K562 (cell line): ENCODE data around the gene PDZD8. TPM values are rescaled to one million over a fixed set of nuclear protein-coding genes. Genes with fewer than 3 reads are reported as not detected.

Source experiments
- CBFA2T2 ChIP-seq: fragments of 450-650 bp; conservative IDR thresholded peaks from 2 replicates; pipeline ENCODE4 v1.6.1; 2017; ENCODE audit warnings: mild to moderate bottlenecking
- CBX2 ChIP-seq: fragments of 200-600 bp; sonication (generic); IDR thresholded peaks from one replicate; pipeline ENCODE4 v1.6.1; 2012; ENCODE audit warnings: mild to moderate bottlenecking, low read length, inconsistent platforms; ENCODE audit not compliant: insufficient read depth, poor library complexity, severe bottlenecking
- EP300 ChIP-seq: IDR thresholded peaks from 2 replicates; pipeline ENCODE4 v1.6.1; 2012; ENCODE audit warnings: low read length, improper control_type of control experiment
- ETS2 ChIP-seq: IDR thresholded peaks from 2 replicates; pipeline ENCODE4 v1.6.1; 2016; ENCODE audit warnings: borderline replicate concordance, missing genetic modification characterization, mild to moderate bottlenecking, moderate library complexity, missing compliant biosample characterization; ENCODE audit not compliant: poor library complexity, severe bottlenecking
- EWSR1 ChIP-seq: fragments of 450-650 bp; IDR thresholded peaks from 2 replicates; pipeline ENCODE4 v1.6.1; 2018; ENCODE audit warnings: borderline replicate concordance, mild to moderate bottlenecking, low read depth, moderate library complexity; ENCODE audit not compliant: partially characterized antibody
- FOXA3 ChIP-seq, 2 experiments: fragments of 450-650 bp in 1 of 2; sonication (generic) in 1 of 2; formaldehyde crosslinking; IDR thresholded peaks in 1 of 2; conservative IDR thresholded peaks in 1 of 2; 2 replicates each; pipeline versions ENCODE4 v1.4.0 to v1.8.0; 2020 to 2022; ENCODE audit warnings: mild to moderate bottlenecking in 2 of 2, missing genetic modification reagents in 1 of 2
- FOXK2 ChIP-seq, 2 experiments: fragments of 450-650 bp; IDR thresholded peaks in 1 of 2; conservative IDR thresholded peaks in 1 of 2; 2 replicates each; pipeline ENCODE4 v1.6.1; 2016; ENCODE audit warnings: low read depth in 2 of 2, mild to moderate bottlenecking in 1 of 2
- GATAD2B ChIP-seq: fragments of 450-650 bp; IDR thresholded peaks from 2 replicates; pipeline ENCODE4 v1.6.1; 2017; ENCODE audit warnings: mild to moderate bottlenecking, borderline replicate concordance
- KDM5B ChIP-seq: fragments of 200-600 bp; sonication (generic); IDR thresholded peaks from 2 replicates; pipeline ENCODE4 v1.6.1; 2012; ENCODE audit warnings: low read depth, mild to moderate bottlenecking, moderate library complexity, low read length, control low read depth, inconsistent platforms; ENCODE audit not compliant: insufficient replicate concordance
- MEIS2 ChIP-seq: fragments of 450-650 bp; IDR thresholded peaks from 2 replicates; pipeline ENCODE4 v1.6.1; 2014; ENCODE audit warnings: mild to moderate bottlenecking; ENCODE audit not compliant: partially characterized antibody
- NEUROD1 ChIP-seq: fragments of 150-350 bp; IDR thresholded peaks from 2 replicates; pipeline ENCODE4 v1.6.1; 2014; ENCODE audit warnings: borderline replicate concordance, low read length, low read depth; ENCODE audit not compliant: partially characterized antibody
- NR2C1 ChIP-seq, 2 experiments: fragments of 450-650 bp; IDR thresholded peaks; 2 replicates each; pipeline ENCODE4 v1.6.1; 2017; ENCODE audit warnings: mild to moderate bottlenecking in 2 of 2, antibody characterized with exemption in 1 of 2, inconsistent platforms in 1 of 2, missing compliant biosample characterization in 1 of 2, missing genetic modification characterization in 1 of 2
- NRF1 ChIP-seq, 2 experiments: fragments of 450-650 bp; IDR thresholded peaks in 1 of 2; conservative IDR thresholded peaks in 1 of 2; 2 replicates each; pipeline ENCODE4 v1.6.1; 2014; ENCODE audit warnings: mild to moderate bottlenecking in 2 of 2
- OTX1 ChIP-seq: fragments of 450-650 bp; formaldehyde crosslinking; IDR thresholded peaks from 2 replicates; pipeline ENCODE4 v1.4.0; 2022; ENCODE audit warnings: mild to moderate bottlenecking
- PML ChIP-seq: IDR thresholded peaks from 2 replicates; pipeline ENCODE4 v1.6.1; 2012; ENCODE audit warnings: low read length, inconsistent platforms
- TGIF2 ChIP-seq: sonication (generic); formaldehyde crosslinking; IDR thresholded peaks from 2 replicates; pipeline ENCODE4 v1.8.1; 2022; ENCODE audit warnings: mild to moderate bottlenecking, missing genetic modification reagents, moderate library complexity
- ZC3H4 ChIP-seq: sonication (generic); formaldehyde crosslinking; IDR thresholded peaks from 2 replicates; pipeline ENCODE4 v1.9.0; 2021; ENCODE audit warnings: missing genetic modification reagents, borderline replicate concordance
- ZNF24 ChIP-seq: fragments of 450-650 bp; IDR thresholded peaks from 2 replicates; pipeline ENCODE4 v1.6.1; 2016
- ZNF436 ChIP-seq: fragments of 250-450, 450-650 bp; sonication (Bioruptor Pico); formaldehyde crosslinking; IDR thresholded peaks from 2 replicates; pipeline ENCODE4 v1.7.0; 2020; ENCODE audit warnings: mild to moderate bottlenecking
- ZNF57 ChIP-seq: fragments of 450-650 bp; formaldehyde crosslinking; IDR thresholded peaks from 2 replicates; pipeline ENCODE4 v1.4.0; 2020; ENCODE audit warnings: mild to moderate bottlenecking, moderate library complexity
- polyA plus RNA-seq, 8 experiments: library from polyadenylated mRNA; depleted of rRNA in 4 of 8; stranded (reverse) in 5 of 8; unstranded in 3 of 8; fragments of >200 nt; fragmentation: Nextera tagmentation in 2 of 8; fragmentation: Illumina TruSeq in 1 of 8; extraction: Ambion mirVana in 2 of 8; extraction: Trizol in 1 of 8; gene quantifications; 2 replicates each; pipeline versions ENCODE4 v1.2.1 to v1.2.3, GENCODE V29; 2011 to 2014; ENCODE audit warnings: inconsistent platforms in 1 of 8, missing spikeins in 1 of 8
- total RNA-seq, 7 experiments: library from RNA; depleted of rRNA in 6 of 7; stranded (reverse); fragments of >200 nt in 6 of 7; fragmentation: Illumina TruSeq in 2 of 7; extraction: Trizol in 2 of 7; gene quantifications; 2 replicates each; pipeline versions ENCODE4 v1.2.1 to v1.2.3, GENCODE V29; 2011 to 2021; ENCODE audit warnings: low replicate concordance in 1 of 7
- TF ChIP-seq, protein P1 (sequence below): IDR thresholded peaks from 2 replicates; pipeline ENCODE4 v1.6.1; 2016; ENCODE audit warnings: missing genetic modification characterization, missing compliant biosample characterization
- TF ChIP-seq, protein P2 (sequence below): sonication (generic); formaldehyde crosslinking; IDR thresholded peaks from 2 replicates; pipeline ENCODE4 v1.8.0; 2023; ENCODE audit warnings: mild to moderate bottlenecking, missing genetic modification reagents
- TF ChIP-seq, protein P3 (sequence below): sonication (generic); formaldehyde crosslinking; IDR thresholded peaks from 2 replicates; pipeline ENCODE4 v1.8.1; 2022; ENCODE audit warnings: missing genetic modification reagents
- TF ChIP-seq, protein P4 (sequence below): sonication (generic); formaldehyde crosslinking; IDR thresholded peaks from 2 replicates; pipeline ENCODE4 v1.8.0; 2022; ENCODE audit warnings: mild to moderate bottlenecking, missing genetic modification reagents

Gene PDZD8
- total and polyA plus RNA-seq, 9 of the 15 experiments (the other 6 are each of a cell fraction or from before 2014, with no cell fraction given) = 5.5 to 53.4 (median 36.8) TPM

DNA sequence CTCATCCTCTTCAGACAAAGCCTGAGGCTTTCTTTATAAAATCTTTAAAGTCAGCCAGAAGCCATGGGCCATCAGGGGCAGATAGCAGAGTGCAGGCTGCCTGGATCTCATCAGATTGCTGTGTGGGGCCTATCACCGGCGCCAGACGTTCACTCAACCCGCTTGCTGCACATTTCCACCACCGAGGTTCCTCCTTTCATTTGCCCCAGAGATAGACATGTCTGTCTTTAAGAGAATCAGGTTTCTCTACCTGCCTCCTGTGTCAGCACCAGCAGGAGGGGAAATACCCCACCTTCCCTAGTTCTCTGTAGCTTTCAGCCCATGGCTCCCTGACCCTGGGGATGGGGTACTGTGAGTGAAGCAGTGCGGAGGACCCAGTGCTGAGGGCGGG lies 112.3 kb downstream of the PDZD8 start (continued):
- peak; percentile 71 for TF ChIP-seq CBFA2T2
- TF ChIP-seq FOXA3 (CRISPR knock-in tag; conservative IDR thresholded peaks at IDR 0.05 in 1 of 2, IDR thresholded peaks at IDR 0.05 in 1 of 2) = no peak
- TF ChIP-seq MEIS2 = peak; percentile 8
- TF ChIP-seq ETS2 (tag) = no peak
- TF ChIP-seq EWSR1 = no peak
- TF ChIP-seq, protein P1, sequence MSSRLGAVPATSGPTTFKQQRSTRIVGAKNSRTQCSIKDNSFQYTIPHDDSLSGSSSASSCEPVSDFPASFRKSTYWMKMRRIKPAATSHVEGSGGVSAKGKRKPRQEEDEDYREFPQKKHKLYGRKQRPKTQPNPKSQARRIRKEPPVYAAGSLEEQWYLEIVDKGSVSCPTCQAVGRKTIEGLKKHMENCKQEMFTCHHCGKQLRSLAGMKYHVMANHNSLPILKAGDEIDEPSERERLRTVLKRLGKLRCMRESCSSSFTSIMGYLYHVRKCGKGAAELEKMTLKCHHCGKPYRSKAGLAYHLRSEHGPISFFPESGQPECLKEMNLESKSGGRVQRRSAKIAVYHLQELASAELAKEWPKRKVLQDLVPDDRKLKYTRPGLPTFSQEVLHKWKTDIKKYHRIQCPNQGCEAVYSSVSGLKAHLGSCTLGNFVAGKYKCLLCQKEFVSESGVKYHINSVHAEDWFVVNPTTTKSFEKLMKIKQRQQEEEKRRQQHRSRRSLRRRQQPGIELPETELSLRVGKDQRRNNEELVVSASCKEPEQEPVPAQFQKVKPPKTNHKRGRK = no peak
- TF ChIP-seq NEUROD1 = no peak
- TF ChIP-seq, protein P2, sequence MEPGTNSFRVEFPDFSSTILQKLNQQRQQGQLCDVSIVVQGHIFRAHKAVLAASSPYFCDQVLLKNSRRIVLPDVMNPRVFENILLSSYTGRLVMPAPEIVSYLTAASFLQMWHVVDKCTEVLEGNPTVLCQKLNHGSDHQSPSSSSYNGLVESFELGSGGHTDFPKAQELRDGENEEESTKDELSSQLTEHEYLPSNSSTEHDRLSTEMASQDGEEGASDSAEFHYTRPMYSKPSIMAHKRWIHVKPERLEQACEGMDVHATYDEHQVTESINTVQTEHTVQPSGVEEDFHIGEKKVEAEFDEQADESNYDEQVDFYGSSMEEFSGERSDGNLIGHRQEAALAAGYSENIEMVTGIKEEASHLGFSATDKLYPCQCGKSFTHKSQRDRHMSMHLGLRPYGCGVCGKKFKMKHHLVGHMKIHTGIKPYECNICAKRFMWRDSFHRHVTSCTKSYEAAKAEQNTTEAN (CRISPR knock-in tag) = no peak
- TF ChIP-seq PML = 0 out of 2 replicates have a peak, but pooled peaks have one; percentile 44
- TF ChIP-seq ZNF436 (CRISPR knock-in tag) = no peak
- TF ChIP-seq TGIF2 (CRISPR knock-in tag) = no peak
- TF ChIP-seq, protein P3, sequence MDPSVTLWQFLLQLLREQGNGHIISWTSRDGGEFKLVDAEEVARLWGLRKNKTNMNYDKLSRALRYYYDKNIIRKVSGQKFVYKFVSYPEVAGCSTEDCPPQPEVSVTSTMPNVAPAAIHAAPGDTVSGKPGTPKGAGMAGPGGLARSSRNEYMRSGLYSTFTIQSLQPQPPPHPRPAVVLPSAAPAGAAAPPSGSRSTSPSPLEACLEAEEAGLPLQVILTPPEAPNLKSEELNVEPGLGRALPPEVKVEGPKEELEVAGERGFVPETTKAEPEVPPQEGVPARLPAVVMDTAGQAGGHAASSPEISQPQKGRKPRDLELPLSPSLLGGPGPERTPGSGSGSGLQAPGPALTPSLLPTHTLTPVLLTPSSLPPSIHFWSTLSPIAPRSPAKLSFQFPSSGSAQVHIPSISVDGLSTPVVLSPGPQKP (CRISPR knock-in tag) = no peak
- no peak for TF ChIP-seq ZNF57
- TF ChIP-seq ZNF24 = no peak
- no peak for TF ChIP-seq OTX1 (CRISPR knock-in tag)
- no peak for TF ChIP-seq GATAD2B
- TF ChIP-seq CBX2 = no peak
- no peak for TF ChIP-seq NR2C1 (IDR thresholded peaks at IDR 0.05)
- TF ChIP-seq NR2C1 (tag; IDR thresholded peaks at IDR 0.05) = no peak
- peak; percentile 38 to 44; a peak in 2 of 4 replicates for TF ChIP-seq NRF1 (conservative IDR thresholded peaks at IDR 0.05 in 1 of 2, IDR thresholded peaks at IDR 0.05 in 1 of 2)
- peak; percentile 45; the same call in 1 of the 2 replicates for TF ChIP-seq EP300
- no peak for TF ChIP-seq ZC3H4
- TF ChIP-seq KDM5B = no peak
- TF ChIP-seq, protein P4, sequence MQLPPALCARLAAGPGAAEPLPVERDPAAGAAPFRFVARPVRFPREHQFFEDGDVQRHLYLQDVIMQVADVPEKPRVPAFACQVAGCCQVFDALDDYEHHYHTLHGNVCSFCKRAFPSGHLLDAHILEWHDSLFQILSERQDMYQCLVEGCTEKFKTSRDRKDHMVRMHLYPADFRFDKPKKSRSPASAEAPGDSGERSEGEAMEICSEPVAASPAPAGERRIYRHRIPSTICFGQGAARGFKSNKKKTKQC (CRISPR knock-in tag) = no peak
- no peak for TF ChIP-seq FOXK2 (conservative IDR thresholded peaks at IDR 0.05 in 1 of 2, IDR thresholded peaks at IDR 0.05 in 1 of 2; ENCODE audit: low read depth in 2 of 2)
